HG02678 (cell line): ENCODE data around the gene ST3GAL5.
A peak's percentile ranks its signal among the peaks of the same experiment; 100 is the strongest.
"Not testable (repeated sequence)": the region's sequence is repeated elsewhere in the genome, so short reads cannot be mapped to it uniquely, and the experiment has no call there.

Experiments
- ATAC-seq: cut with Tn5 transposase; IDR thresholded peaks from one replicate; pipeline ENCODE4 v1.9.1; 2021; ENCODE audit warnings: mild to moderate bottlenecking, moderate library complexity; ENCODE audit not compliant: unreplicated experiment

ST3GAL5 gene

DNA sequence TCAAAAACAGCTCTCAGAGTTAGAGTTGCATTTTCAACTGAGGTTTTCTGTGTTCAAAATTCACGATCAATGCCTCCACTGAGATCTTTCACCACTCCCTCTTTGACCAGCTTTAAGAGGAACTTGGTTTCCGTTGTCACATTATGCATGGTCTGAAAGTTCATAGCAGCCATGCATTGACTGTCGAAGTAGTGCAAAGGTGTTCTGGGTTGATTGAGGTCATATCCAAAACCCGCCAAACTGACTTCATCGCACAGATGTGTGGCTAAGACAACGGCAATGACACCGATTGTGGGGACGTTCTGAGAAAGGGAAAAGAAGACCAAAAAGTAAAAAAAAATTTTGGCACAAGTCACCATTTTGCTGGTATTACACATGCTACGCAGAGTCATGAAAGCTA is 48.7 kb downstream of the ST3GAL5 start:
- ATAC-seq = peak; percentile 60

DNA sequence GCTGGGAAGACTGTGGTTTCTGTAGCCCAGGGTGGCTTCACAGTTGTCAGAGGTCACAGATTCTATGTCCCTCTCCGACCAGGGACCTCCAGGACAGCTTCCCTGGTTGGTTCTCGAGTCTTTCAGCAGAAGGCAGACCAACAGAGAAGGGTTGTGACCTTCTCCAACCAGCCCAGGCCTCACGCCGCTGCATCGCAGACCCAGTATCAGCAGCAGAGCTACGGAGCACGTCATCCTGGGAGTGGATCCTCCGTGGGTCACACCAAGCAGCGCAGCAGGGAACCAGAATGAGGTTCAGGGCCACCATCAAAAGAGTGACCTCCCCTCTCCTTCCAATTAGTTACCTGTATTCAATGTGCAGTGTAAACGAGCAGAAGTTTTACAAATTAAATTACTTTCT is 49.3 kb downstream of the ST3GAL5 start:
- no peak for ATAC-seq

DNA sequence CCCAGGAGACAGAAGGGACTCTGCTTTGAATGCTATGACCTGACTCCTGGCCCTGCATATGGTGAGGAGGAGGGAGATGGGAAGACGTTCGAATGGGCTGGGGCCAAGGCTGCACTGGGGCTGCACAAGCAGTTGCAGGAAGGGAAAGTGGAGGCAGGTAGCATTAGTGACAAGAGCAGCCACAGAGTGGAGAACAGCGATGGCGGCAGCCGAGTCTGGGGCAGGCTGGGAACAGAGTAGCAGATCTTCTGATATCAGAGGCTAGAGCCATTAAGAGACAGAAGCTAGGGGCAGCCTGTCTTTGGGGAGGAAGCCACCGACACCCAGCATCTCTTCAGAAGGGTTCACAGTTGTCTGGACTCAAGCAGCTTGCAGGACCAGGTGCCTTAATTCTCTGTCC is 50.1 kb downstream of the ST3GAL5 start:
- ATAC-seq = no peak

DNA sequence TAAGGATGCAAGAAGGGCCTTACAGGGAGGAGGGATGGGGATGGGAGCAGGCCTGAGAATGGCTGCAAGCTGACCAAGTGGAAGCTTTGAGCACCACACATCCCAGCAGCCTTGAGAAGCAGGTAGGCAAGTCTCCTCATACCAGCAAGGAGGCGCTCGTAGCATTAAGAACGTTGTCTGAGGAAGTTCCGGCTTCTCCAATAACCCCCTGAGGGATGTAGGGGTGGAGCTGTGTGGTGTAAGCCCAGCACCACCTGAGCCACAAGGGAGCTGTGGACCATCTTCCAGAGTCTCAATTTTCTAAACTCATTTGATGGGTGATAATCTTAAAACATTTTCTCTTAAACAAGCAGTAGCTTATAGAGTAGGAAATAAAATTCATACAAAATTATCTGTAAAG is 50.6 kb downstream of the ST3GAL5 start:
- no peak for ATAC-seq

DNA sequence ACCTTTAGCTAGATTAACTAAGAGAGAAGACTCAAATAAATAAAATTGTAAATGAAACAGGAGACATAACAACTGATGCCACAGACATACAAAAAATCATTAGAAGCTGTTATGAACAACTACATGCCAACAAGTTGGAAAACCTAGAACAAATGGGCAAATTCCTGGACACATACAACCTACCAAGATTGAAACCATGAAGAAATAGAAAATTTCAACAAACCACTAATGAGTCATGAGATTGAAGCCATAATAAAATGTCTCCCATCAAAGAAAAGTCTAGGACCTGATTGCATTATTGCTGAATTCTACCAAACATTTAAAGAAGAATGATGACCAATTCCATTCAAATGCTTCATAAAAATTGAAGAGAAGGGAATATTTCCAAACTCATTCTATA is 54.3 kb downstream of the ST3GAL5 start:
- ATAC-seq = no peak

DNA sequence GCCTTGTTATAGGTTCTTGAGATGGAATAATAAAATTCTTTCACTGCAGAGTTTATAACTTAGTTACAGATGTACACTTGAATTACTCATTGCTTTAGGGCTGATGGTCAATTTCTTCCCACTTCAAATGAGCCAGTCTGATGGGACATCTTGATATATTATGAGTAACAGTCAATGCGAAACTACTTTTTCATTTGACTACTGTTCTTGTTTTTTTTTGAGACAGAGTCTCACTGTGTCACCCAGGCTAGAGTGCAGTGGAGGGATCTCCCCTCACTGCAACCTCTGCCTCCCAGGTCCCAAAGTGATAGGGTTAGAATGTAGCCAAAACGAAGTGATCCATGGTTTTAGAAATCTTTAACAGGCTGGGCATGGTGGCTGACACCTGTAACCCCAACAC is 57.1 kb downstream of the ST3GAL5 start:
- peak; percentile 47 for ATAC-seq

DNA sequence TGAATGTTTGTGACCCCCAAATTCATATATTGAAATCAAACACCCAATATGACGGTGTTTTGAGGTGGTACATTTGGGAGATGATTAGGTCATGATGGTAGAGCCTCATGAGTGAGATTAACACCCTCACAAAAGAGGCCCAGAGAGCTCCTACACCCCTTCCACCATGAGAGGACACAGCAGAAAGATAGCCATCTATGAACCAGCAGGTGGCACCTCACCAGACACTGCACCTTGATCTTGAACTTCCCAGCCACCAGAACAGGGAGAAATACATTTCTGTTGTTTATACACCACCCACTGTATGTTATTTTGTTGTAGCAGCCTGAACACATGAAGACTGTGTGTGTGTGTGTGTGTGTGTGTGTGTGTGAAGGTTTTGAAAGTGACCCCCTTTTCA is 58.1 kb downstream of the ST3GAL5 start:
- no peak for ATAC-seq

DNA sequence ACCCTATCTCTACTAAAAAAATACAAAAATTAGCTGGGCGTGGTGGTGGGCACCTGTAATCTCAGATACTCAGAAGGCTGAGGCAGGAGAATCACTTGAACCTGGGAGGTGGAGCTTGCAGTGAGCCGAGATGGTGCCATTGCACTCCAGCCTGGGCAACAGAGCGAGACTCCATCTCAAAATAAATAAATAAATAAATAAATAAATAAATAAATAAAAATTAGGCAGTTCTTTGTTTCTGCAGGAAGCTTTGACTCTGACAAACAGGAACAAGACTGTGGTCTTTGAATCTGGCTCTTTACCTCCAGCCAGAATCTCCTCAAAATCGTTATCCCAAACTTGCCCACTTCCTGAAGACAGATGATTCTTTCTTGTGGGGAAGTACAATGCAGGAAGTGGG is 59.4 kb downstream of the ST3GAL5 start:
- ATAC-seq = not testable (repeated sequence)

DNA sequence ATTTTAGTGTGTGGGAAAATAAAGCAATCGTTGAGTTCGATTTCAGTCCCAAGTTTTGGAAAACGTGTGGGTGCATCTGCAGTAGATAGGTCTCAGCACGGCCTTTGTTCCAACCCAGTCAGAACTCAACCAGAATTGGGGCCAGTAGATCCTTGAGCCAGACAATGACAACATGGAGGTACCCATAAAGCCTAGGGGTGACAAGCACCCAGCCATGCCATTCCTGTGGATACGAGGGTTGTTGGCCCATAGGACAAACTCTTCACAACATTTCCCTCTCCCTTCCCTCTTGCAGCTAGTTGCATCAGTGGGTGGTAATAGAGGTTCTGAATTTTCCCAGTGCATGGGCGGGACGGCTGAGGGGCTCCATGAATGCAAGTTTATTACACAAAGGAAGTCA is 60.1 kb downstream of the ST3GAL5 start:
- ATAC-seq = no peak

DNA sequence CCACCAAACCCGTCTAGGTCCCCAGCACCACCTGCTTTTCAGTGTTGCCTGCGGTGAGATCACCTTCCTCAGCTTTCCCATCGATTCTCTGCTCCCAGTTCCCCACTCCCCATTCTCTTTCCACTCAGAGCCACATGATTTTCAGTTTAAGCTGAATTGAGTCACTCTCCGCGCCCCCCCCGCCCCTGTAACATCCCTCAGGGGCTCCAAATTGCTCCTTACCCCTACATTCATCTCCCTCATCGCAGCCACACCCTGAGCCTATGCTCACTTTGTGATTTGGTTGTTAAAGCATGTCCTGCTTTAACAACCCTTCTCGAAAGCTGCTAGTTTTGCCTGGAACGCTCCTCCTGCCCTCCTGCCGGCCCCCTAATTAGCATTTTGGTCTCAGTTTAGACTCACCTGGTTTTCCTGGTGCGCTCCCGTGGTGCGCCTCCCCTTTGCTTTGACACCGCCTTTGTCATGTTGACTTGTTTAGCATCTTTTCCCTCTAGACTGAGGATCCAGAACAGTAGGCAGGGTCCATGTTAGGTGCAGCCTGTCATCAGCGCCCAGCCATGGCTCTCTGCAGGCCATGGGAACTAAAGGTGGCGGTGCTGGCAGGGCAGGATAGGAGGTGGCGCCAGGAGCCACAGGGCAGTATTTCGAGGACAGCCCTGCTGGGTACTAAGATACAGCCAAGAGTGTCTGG is 60.8 kb downstream of the ST3GAL5 start:
- ATAC-seq = no peak

DNA sequence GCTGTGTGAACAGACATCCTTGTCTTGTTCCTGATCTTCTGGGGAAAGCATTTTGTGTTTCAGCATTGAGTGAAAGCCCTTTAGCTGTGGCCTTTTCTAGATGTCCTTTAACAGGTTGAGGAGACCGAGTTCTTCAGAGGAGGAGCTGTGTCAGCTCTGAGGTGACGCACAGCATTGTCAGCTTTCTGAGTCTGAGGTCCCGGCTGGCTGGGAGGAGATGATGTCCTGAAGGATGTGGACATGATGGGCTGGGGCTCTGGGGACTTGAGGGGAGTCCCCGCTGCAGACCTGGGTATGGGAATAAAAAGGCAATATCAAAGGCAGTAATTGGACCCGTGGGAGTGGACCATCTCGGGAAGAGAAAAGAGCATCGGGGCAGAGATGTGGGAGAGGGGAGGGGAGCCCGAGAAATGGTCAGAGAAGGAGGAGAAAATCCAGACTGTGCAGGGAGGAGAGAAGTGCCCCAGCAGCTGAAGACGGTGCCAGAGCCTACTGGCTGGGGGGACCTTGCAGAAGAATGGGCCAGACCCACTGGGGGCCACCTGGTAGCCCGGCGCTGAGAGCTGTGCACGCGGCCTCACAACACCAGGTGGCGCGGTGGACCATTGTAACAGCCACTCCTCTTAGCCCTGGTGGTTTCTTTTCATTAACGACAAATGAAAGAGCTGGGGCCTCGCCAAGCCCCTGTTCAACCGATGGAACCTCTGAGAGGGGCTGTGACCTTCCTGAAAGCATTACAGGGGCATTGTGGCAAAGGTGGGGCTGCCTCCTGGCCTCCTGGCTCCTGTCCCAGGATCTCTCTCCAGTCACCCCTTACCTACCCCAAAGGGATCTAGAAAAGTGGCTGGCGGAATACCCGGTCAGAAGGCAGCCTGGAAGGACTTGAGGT is 61.6 kb downstream of the ST3GAL5 start:
- ATAC-seq = peak; percentile 80

DNA sequence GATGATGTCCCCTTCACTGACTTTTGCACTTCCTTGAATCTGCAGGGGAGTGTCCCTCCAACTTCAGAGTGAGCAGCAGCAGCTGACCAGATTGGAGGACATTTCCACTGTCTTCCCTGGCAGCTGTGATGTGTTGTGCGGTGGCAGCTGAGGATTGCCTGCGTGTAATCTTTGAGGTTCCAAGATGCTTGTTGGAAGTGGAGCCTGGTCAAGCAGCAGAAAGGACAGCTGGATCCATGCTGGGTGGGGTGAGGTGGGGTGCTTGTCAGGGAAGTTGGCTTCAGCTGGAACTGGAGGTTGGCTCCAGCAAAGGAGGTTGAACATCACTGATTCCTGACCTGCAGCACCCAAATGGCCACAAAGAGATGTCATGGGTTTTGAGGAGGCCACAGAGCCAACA is 64.8 kb downstream of the ST3GAL5 start:
- ATAC-seq = no peak

DNA sequence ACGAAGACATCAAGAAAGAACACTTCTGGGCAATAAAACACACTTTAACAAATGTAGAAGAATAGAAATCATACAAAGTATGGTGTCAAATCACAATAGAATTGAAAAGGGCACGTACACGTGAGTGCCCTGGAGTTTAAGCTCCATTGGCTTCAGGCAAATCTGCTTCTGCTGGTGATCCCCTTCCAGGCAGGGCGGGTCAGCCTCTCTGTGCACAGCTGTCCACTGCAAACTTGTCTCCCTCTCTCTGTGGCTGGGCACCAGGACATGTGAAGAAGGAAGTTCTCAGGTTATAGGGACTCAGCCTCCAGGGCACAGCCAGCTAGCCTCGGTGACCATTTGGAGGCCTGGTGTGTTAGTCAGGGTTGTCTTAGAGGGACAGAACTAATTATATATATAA is 66.0 kb downstream of the ST3GAL5 start:
- no peak for ATAC-seq

DNA sequence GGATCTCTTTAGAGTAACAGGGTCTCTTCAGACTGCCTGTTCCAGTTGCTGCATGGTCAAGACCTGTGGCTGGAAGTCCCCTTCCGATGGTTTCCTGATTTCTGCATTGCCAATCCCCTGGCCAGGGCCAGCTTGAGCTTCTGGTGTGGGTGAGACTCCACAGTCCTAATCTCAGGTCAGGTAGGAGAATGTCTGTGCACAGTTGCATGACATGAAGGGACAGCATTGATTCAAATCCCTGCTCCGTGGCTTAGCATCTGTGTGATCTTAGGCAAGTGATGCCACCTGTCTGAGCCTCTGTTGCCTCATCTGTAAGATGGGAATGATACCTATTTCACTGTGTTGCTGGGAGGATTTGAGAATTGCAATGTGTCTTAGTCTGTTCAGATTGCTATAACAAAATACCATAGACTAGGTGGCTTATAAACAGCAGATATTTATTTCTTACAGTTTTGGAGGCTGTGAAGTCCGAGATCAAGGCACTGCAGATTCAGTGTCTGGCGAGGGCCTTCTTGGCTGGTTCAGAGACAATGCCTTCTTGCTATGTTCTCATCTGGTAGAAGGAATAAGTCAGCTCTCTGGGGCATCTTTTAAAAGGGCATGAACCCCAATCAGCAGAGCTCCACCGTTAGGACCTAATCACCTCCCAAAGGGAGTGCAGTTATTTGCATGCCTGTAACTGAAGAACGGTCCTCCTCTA is 68.8 kb downstream of the ST3GAL5 start:
- ATAC-seq = no peak

DNA sequence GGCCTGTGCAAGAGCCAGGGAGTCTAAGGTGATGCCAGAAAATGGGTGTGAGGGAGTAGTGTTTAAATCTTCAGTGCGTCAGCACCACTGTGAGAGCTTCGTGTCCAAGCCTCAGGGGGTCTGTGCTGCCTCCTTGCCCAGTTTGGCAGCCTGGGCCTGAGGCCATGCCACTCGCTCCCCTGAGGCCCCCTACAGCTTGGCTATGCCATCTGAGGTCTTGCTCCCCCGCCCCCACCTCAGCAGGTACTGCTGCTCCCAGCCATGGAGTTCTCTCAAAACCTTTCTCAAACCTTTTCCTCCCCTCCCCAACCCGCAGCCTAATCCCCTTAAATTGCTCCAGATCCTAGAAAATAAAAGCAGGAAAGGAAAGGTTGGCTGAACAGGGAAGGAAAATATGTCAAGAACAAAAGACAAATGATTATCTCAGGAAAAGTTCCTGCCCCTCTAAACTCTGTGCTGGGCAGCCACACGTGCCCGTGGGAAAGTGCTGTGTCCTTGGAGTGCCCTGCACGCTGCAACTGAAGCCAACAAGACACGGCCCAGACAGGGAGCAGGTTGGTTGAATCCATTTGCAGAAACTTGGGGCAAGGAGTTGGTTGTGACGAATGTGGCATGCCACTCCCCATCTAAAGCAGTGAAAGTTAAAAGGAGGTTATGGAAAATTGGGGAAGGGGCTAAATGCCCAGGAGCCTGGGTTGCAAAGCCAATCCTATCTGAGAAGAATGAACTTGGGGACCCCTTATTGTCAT is 73.8 kb downstream of the ST3GAL5 start:
- ATAC-seq = no peak

DNA sequence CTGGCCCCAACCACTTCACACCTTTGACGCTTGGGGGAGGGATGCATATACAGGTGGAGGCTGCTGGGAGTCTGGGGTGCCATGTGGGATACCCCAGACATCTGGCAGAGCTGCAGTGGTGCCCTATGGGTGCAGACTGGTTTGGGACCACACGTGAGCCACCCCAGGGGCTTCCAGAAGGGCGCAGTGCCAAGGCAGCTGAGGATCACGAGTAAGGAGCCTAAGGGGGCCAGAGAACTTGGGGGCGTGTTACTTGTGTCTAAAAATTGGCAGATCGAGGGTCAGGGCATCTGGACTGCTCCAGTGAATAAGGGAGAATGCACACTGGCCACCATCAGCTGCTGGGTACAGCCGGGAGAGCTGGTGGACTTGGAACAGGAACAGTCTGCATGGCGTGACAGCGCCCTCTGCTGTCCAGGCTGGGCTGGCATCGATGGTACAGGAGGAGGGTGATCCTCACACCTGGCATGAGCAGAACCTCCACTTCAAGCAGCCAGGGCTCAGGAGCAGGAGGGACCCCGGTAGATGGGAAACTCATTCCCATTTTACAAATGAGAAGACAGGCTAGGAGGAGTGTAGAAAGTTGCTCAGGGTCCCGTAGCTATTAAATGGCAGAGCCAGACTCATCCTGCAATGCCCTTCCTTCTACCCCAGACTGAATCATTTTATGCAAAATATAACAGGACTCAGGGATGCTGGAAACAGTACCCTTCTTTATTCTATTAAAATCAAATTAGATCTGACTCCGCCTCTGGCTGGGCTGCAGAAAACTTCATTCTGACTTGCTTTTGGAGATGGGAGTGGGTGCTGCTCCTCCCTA is 74.6 kb downstream of the ST3GAL5 start:
- peak; percentile 60 for ATAC-seq

DNA sequence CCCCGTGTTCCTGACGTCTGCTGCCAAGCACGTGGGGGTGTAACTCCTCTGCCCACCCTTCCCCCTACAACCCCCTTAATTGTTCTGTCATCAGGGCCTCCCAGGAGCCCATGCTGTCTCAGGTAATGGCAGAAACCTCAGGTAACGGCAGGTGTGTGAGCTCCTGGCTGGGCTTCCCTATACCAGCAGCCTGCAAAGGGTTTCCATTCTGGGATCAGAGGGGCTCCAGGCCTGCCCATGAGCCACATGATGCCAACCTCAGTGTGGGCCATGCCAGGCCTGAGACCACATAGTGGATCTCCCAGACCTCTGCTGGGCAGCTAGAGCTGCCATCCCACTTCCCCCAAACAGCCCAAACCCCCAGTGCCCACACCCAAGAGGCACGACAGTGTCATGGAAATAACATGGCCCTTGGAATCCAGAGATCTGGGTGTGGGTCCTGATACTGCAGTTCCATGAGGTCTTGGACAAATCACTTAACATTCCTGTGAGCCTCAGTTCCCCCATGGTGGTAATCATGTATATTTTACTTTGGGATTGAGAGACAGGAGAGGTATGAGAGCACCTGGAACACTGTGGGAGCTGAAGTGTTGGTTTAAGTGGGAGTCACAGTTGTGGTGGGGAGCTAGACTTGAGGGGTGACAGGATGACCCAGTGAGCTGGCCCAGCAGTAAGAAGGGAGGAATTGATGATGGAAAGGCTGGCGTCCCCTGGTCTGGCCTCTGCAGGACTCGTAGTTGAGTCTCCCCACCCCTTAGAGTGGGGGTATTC is 75.4 kb downstream of the ST3GAL5 start:
- ATAC-seq = no peak

DNA sequence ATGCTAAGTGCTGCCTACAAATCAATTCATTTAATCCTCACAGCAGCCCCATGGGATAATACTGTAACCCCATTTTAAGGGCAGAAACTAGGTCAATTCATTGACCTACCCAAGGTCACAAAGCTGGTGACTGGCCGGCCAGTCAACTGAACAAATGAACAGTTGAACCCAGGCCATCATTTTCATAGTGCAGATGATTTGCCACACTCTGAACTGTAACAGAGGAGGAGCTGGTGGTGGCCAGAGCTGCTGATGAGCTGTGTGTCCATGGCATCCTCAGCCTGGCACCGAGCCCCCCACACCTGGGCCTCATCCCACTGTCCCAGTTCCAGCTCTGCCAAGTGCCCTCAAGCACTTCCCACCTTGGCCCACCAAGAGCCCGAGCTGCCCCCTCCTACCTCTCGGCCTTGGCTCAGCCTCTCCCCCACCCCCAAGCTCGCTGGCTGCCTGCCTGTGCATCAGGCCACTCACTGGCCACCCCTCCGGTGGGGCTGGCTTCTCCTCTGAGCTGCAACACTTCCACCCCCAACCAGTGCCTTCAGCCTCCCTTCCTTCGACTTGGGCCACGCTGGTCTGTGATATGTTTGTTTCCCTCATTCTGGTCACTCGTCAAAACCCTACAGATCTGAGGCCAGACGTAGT is 76.6 kb downstream of the ST3GAL5 start:
- ATAC-seq = no peak
